Small intestine (tissue), 7 donors: ENCODE measurements around the gene GRID2. TPM values are rescaled to one million over a fixed set of nuclear protein-coding genes. Genes with fewer than 3 reads are reported as not detected.
"Not testable (repeated sequence)": the region's sequence is repeated elsewhere in the genome, so short reads cannot be mapped to it uniquely, and the experiment has no call there.

Source experiments
- DNase-seq, 2 donors: peaks; one replicate each; pipeline versions ENCODE4 v3.0.0 to v3.0.0-alpha.2; 2013
- FAIRE-seq: peaks from 2 replicates; lab custom pipeline; 2012; peaks lifted over from hg19 to GRCh38; lab: Jason Lieb, UNC
- H3K27ac ChIP-seq, 3 donors: one replicate each; pipeline ENCODE4 v1.5.1; 2013; ENCODE audit warnings: low read length in 2 of 3, mild to moderate bottlenecking in 2 of 3, control low read depth in 1 of 3, inconsistent platforms in 1 of 3, low read depth in 1 of 3, moderate library complexity in 1 of 3
- H3K27me3 ChIP-seq, 3 donors: one replicate each; pipeline ENCODE4 v1.6.1; 2013; ENCODE audit warnings: low read length in 3 of 3, inconsistent platforms in 1 of 3; ENCODE audit not compliant: control insufficient read depth in 3 of 3, insufficient read depth in 3 of 3
- H3K36me3 ChIP-seq, 3 donors: one replicate each; pipeline ENCODE4 v1.6.1; 2013; ENCODE audit warnings: low read length in 3 of 3, inconsistent platforms in 1 of 3, low read depth in 1 of 3, mild to moderate bottlenecking in 1 of 3, moderate library complexity in 1 of 3; ENCODE audit not compliant: control insufficient read depth in 3 of 3, insufficient read depth in 2 of 3
- H3K4me1 ChIP-seq, 3 donors: one replicate each; pipeline ENCODE4 v1.6.1; 2013; ENCODE audit warnings: low read length in 2 of 3, inconsistent platforms in 1 of 3, low read depth in 1 of 3, mild to moderate bottlenecking in 1 of 3, moderate library complexity in 1 of 3; ENCODE audit not compliant: control insufficient read depth in 3 of 3, insufficient read depth in 2 of 3
- H3K4me3 ChIP-seq, 3 donors: one replicate each; pipeline ENCODE4 v1.5.1; 2013; ENCODE audit warnings: low read length in 3 of 3, control low read depth in 1 of 3, inconsistent platforms in 1 of 3, low read depth in 1 of 3, mild to moderate bottlenecking in 1 of 3, moderate library complexity in 1 of 3
- H3K9me3 ChIP-seq, 2 donors: one replicate each; pipeline ENCODE4 v1.6.1; 2013; ENCODE audit warnings: low read depth in 1 of 2, low read length in 1 of 2; ENCODE audit not compliant: control insufficient read depth in 2 of 2, insufficient read depth in 1 of 2
- WGBS, 3 donors: extraction: QIAGEN DNeasy Blood & Tissue Kit; methylation state at CpG; one replicate each; pipeline ENCODE4 v1.1.7; 2013; 5-methylcytosine and 5-hydroxymethylcytosine counted together
- polyA plus RNA-seq, 4 donors: library from polyadenylated mRNA; stranded (reverse) in 3 of 4; unstranded in 1 of 4; fragments of 200-250 nt in 3 of 4; fragments of 120-200 nt in 1 of 4; gene quantifications; one replicate each; pipeline versions ENCODE4 v1.2.1 to v1.2.3, GENCODE V29; 2013
- donor health status: healthy with polysubstance abuse.
- donor health status: control.
- donor health status: control.
- donor health status: Bipolar disorder and iron deficiency.
- donor health status: healthy.

The GRID2 gene
- polyA plus RNA-seq, 4 donors = 0.06 to 0.27 (median 0.21) TPM; not detected in 1

DNA sequence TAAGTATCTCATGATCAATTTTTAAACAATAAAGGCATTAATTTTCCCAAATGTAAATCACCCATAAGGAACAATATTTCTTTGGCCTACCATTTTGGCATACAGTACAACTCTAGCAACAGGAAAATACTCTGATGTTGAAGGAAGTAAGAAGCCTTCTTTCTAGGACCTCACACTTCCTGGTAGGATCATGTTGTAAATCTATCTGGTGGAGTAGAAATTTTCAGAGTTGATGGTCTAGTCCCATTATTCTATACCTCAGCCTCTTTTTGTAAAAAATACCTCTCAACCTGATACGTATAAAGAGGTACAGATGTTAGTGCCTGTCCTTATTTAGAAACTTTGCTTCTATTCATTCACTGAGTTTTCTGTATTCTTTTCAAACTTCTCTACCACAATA lies 40.2 kb upstream of the GRID2 start:
- H3K9me3 ChIP-seq = no peaks in the 10 kb centered on the region
- WGBS, 3 donors = 93 to 95% (median 93%) methylated on average over 1 of the region's 1 CpG

DNA sequence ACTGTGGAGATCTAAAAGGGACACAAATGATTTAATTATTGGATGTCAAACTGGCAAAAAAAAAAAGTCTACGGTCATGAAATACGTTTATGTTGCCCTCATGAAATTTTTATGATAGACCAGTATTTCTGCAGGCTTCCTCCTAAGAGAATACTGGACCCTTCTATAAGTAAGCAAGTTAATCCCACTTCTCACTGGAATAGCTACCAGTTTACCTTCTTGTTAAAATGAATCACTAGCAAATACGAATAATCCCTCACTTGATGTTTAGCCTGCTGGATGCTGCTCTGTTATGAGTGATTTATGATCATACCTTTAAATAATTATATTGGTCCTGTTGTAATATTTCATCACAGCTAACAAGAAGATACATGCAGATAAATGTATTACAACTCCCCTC lies 39.6 kb upstream of the GRID2 start:
- Histone ChIP-seq H3K4me1 (no peaks in the 10 kb centered on the region), H3K27ac (no peak overlapping the region), H3K36me3 (no peaks in the 10 kb centered on the region), H3K27me3 (no peaks in the 10 kb centered on the region), H3K4me3 (no peak overlapping the region), H3K9me3 (no peaks in the 10 kb centered on the region)
- 86 to 88% (median 87%) methylated on average over 3 of the region's 3 CpGs for WGBS, 3 donors
- DNase-seq = no peak
- no peak for FAIRE-seq

More for the DNA sequence above, 40.2 kb upstream of the GRID2 start:
- H3K27ac ChIP-seq = no peak overlapping the region
- H3K36me3 ChIP-seq = no peaks in the 10 kb centered on the region
- no peak for FAIRE-seq
- H3K4me3 ChIP-seq = no peak overlapping the region
- H3K27me3 ChIP-seq = no peaks in the 10 kb centered on the region
- no peaks in the 10 kb centered on the region for H3K4me1 ChIP-seq
- no peak for DNase-seq

- H3K4me1 ChIP-seq = no peaks in the 10 kb centered on the region
- H3K27ac ChIP-seq = no peak overlapping the region
- no peaks in the 10 kb centered on the region for H3K36me3 ChIP-seq
- no peaks in the 10 kb centered on the region for H3K27me3 ChIP-seq
- no peak overlapping the region for H3K4me3 ChIP-seq
- FAIRE-seq (no peak), DNase-seq (no peak)
- no peaks in the 10 kb centered on the region for H3K9me3 ChIP-seq
- 50 to 54% (median 50%) methylated on average over 1 of the region's 1 CpG for WGBS, 3 donors
These were observed 38.7 kb upstream of the GRID2 start for GRCh38 chr4:92265021-92265420.

GRCh38 chr4:92265798-92266197 lies 38.0 kb upstream of the GRID2 start:
- no peak for DNase-seq
- Histone ChIP-seq H3K4me1 (no peaks in the 10 kb centered on the region), H3K27ac (no peak overlapping the region), H3K4me3 (no peak overlapping the region), H3K27me3 (no peaks in the 10 kb centered on the region), H3K9me3 (no peaks in the 10 kb centered on the region), H3K36me3 (no peaks in the 10 kb centered on the region)
- FAIRE-seq = no peak

DNA sequence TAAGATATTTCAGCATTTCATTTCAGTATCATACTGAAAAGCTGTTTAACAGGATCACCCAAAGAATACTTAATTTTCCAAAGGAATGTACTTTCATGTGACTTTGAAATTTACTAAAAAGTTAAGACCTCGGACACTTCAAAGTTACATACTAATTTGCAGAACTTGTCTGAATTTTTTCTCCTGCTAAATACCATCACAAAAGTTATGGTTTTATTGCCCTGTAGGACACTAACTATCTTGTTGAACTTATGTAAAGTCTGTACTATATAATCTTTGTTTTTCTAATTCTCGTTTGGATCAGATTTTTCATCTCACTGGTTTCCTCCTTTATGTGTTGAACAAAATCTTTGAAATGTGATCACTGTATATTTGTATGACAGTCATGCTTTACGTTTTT lies 37.2 kb upstream of the GRID2 start:
- no peaks in the 10 kb centered on the region for H3K4me1 ChIP-seq
- FAIRE-seq (no peak), DNase-seq (no peak)
- no peaks in the 10 kb centered on the region for H3K36me3 ChIP-seq
- H3K9me3 ChIP-seq = no peaks in the 10 kb centered on the region
- 50 to 63% (median 50%) methylated on average over 3 of the region's 3 CpGs for WGBS, 3 donors
- no peaks in the 10 kb centered on the region for H3K27me3 ChIP-seq
- no peak overlapping the region for H3K4me3 ChIP-seq
- no peak overlapping the region for H3K27ac ChIP-seq

DNA sequence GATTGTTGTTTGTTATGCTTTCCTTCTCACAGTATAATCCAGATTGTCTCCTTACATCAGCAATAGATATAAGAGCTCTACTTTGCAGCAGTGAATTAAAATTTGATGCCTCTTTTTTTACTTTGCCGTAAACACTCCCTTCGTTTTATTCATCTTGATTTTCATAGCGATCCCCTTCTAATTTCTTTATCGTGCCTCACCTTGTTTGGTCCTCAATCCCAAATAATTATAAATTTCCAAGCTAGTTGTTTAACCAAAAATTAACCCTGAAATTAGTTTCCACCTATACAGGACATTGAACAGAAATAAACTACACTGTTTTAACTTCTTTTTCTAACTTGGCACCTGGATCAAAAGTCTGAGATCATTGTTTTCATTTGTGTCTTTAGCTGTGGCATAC lies 35.1 kb upstream of the GRID2 start:
- DNase-seq = no peak
- Histone ChIP-seq H3K4me1 (no peaks in the 10 kb centered on the region), H3K9me3 (no peaks in the 10 kb centered on the region), H3K4me3 (no peak overlapping the region), H3K27ac (no peak overlapping the region), H3K27me3 (no peaks in the 10 kb centered on the region), H3K36me3 (no peaks in the 10 kb centered on the region)
- 89 to 96% (median 90%) methylated on average over 4 of the region's 4 CpGs for WGBS, 3 donors
- no peak for FAIRE-seq

DNA sequence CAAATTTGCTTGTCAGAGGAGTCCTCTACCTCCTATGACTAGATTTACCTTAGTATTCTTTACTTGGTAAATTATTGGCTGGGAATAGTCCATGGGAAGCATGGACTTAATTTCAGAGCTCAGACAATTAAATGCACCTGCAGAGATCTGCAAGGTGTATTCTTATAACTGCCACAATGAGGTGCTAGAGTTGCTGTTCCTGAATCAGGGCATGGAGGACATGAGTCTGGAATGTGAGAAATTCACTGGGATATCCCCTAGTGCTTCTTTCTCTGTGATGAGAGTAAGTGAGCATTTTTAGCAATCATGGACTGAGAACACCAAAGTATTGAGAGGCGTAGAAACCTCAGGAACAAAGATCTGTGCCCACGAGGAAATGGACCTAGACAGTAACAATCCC lies 32.9 kb upstream of the GRID2 start:
- FAIRE-seq (no peak), DNase-seq (peak in 1 of 2 donors; percentile 0)
- Histone ChIP-seq H3K4me3 (no peak overlapping the region), H3K27ac (no peak overlapping the region), H3K9me3 (no peaks in the 10 kb centered on the region), H3K4me1 (no peaks in the 10 kb centered on the region), H3K36me3 (no peaks in the 10 kb centered on the region), H3K27me3 (no peaks in the 10 kb centered on the region)
- 77 to 83% (median 82%) methylated on average over 2 of the region's 2 CpGs for WGBS, 3 donors

DNA sequence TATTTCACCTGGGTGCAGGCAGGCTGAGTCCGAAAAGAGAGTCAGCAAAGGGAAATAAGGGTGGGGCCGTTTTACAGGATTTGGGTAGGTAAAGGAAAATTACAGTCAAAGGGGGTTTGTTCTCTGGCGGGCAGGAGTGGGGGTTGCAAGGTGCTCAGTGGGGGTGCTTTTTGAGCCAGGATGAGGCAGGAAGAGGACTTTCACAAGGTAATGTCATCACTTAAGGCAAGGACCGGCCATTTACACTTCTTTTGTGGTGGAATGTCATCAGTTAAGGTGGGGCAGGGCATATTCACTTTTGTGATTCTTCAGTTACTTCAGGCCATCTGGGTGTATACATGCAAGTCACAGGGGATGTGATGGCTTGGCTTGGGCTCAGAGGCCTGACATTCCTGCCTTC lies 32.2 kb upstream of the GRID2 start:
- H3K4me1 ChIP-seq, H3K4me3 ChIP-seq, H3K27me3 ChIP-seq, H3K36me3 ChIP-seq, FAIRE-seq, DNase-seq, H3K9me3 ChIP-seq, H3K27ac ChIP-seq: not testable (repeated sequence)
- WGBS, 3 donors = 79 to 93% (median 83%) methylated on average over 4 of the region's 4 CpGs

DNA sequence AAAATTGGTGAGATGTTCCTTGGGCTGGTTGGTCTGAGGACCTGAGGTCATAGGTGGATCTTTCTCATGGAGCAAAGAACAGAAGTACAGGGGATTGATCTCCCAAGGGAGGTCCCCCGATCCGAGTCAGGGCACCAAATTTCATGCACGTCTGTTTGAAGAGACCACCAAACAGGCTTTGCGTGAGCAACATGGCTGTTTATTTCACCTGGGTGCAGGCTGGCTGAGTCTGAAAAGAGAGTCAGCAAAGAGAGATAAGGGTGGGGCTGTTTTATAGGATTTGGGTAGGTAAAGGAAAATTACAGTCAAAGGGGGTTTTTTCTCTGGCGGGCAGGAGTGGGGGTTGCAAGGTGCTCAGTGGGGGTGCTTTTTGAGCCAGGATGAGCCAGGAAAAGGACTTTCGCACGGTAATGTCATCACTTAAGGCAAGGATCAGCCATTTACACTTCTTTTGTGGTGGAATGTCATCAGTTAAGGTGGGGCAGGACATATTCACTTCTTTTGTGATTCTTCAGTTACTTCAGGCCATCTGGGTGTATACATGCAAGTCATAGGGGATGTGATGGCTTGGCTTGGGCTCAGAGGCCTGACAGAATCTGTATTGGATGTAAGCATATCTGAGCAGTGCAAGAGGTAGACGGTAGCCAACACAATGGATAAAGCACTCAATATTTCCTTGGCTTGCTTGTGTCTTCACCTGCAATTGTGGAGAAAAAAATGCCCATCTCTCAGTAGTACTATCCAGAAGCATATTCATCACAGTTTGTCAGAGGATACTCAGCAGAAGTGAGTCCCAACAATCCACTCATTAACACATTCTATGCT lies 26.5 kb upstream of the GRID2 start:
- not testable (repeated sequence) for H3K27ac ChIP-seq, H3K36me3 ChIP-seq, DNase-seq, H3K4me1 ChIP-seq, FAIRE-seq, H3K4me3 ChIP-seq, H3K9me3 ChIP-seq, H3K27me3 ChIP-seq
- WGBS, 3 donors = 87 to 93% (median 88%) methylated on average over 8 of the region's 8 CpGs
